Upper lobe of left lung (tissue), 6 donors: ENCODE measurements around the gene AGBL3. TPM values are rescaled to one million over a fixed set of nuclear protein-coding genes. Genes with fewer than 3 reads are reported as not detected.
A peak's percentile ranks its signal among the peaks of the same experiment; 100 is the strongest.

Experiments used
- ATAC-seq, 2 donors: fragments of 200-7000 bp; cut with Tn5 transposase; one replicate each; pipeline ENCODE4 v1.9.1; 2022; ENCODE audit warnings: mild to moderate bottlenecking in 2 of 2, moderate library complexity in 2 of 2; ENCODE audit not compliant: low FRiP score in 2 of 2
- DNase-seq, 2 donors: peaks; one replicate each; pipeline ENCODE4 v3.0.0-alpha.2; 2019 to 2020
- H3K27ac ChIP-seq, 4 donors: fragments of 200-600 bp; sonication (generic); one replicate each; pipeline ENCODE4 v1.5.1; 2016 to 2019
- H3K27me3 ChIP-seq, 4 donors: fragments of 200-600 bp; sonication (generic); one replicate each; pipeline ENCODE4 v1.5.1; 2017 to 2019
- H3K36me3 ChIP-seq, 4 donors: fragments of 200-600 bp; sonication (generic); one replicate each; pipeline ENCODE4 v1.5.1; 2016 to 2019
- H3K4me1 ChIP-seq, 4 donors: fragments of 200-600 bp; sonication (generic); one replicate each; pipeline ENCODE4 v1.5.1; 2018 to 2019
- H3K4me3 ChIP-seq, 4 donors: fragments of 200-600 bp; sonication (generic); one replicate each; pipeline ENCODE4 v1.5.1; 2017 to 2019; ENCODE audit warnings: mild to moderate bottlenecking in 2 of 4, moderate library complexity in 1 of 4
- H3K9me3 ChIP-seq, 4 donors: fragments of 200-600 bp; sonication (generic); one replicate each; pipeline ENCODE4 v1.5.1; 2018 to 2019
- EP300 ChIP-seq, 4 donors: sonication (generic); formaldehyde crosslinking; IDR thresholded peaks; one replicate each; pipeline ENCODE4 v1.5.1; 2017; ENCODE audit warnings: antibody characterized with exemption in 4 of 4, control low read depth in 2 of 4
- POLR2A ChIP-seq, 4 donors: fragments of 450-650 bp; IDR thresholded peaks; one replicate each; pipeline ENCODE4 v1.5.1; 2016 to 2017; ENCODE audit warnings: antibody characterized with exemption in 4 of 4, mild to moderate bottlenecking in 2 of 4
- POLR2AphosphoS5 ChIP-seq, 2 donors: sonication (generic); formaldehyde crosslinking; IDR thresholded peaks; one replicate each; pipeline ENCODE4 v1.5.1; 2017; ENCODE audit warnings: antibody characterized with exemption in 2 of 2
- WGBS, 2 donors: methylation state at CpG; one replicate each; pipeline ENCODE4 v1.1.5; 2017 to 2018; 5-methylcytosine and 5-hydroxymethylcytosine counted together
- total RNA-seq, 6 donors: library from RNA; depleted of rRNA in 4 of 6; stranded (reverse); fragments of >200 nt in 4 of 6; gene quantifications; one replicate each; pipeline versions ENCODE4 v1.1.0 to v1.2.1, GENCODE V29; 2016 to 2021
- TF ChIP-seq, protein P1 (sequence below), 6 experiments: fragments of 450-650 bp in 4 of 6; fragments of 200-600 bp in 2 of 6; sonication (generic) in 2 of 6; IDR thresholded peaks; one replicate each; pipeline ENCODE4 v1.5.1; 2016 to 2019; ENCODE audit warnings: antibody characterized with exemption in 6 of 6
- donor health status: DM: no; HTN: no; CAD: no; lungs with moderate emphysema.
- donor health status: DM: no; HTN: yes; CAD: no; lungs with severe emphysema.

AGBL3 gene
- total RNA-seq, 6 donors from 2014 or later: 1.0 to 5.2 (median 2.5) TPM

DNA sequence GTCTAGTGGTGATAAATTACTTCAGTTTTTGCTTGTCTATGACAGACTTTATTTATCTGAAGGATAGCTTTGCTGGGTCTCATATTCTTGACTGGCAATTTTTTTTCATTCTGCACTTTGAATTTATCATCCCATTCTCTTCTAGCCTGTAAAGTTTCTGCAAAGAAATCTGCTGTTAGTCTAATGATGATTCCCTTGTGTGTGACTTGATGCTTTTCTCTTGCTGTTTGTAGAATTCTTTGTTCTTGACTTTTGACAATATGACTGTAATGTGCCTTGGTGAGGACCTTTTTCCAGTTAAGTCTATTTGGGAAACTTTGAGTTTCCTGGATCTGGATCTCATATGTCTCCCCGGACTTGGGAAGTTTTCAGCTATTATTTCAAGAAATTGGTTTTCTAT, 102.3 kb downstream of the AGBL3 start:
- Histone ChIP-seq H3K27me3 (no peaks in the 10 kb centered on the region), H3K36me3 (no peaks in the 10 kb centered on the region), H3K4me1 (no peaks in the 10 kb centered on the region), H3K4me3 (no peak overlapping the region), H3K27ac (no peak overlapping the region), H3K9me3 (peaks cover 0 to 3% (median 2%) of the 10 kb centered on the region in 4 donors)
- WGBS, 2 donors: 95 to 100% methylated on average over 1 of the region's 1 CpG
- TF ChIP-seq POLR2AphosphoS5 (IDR thresholded peaks at IDR 0.05): no peak
- TF ChIP-seq, protein P1, sequence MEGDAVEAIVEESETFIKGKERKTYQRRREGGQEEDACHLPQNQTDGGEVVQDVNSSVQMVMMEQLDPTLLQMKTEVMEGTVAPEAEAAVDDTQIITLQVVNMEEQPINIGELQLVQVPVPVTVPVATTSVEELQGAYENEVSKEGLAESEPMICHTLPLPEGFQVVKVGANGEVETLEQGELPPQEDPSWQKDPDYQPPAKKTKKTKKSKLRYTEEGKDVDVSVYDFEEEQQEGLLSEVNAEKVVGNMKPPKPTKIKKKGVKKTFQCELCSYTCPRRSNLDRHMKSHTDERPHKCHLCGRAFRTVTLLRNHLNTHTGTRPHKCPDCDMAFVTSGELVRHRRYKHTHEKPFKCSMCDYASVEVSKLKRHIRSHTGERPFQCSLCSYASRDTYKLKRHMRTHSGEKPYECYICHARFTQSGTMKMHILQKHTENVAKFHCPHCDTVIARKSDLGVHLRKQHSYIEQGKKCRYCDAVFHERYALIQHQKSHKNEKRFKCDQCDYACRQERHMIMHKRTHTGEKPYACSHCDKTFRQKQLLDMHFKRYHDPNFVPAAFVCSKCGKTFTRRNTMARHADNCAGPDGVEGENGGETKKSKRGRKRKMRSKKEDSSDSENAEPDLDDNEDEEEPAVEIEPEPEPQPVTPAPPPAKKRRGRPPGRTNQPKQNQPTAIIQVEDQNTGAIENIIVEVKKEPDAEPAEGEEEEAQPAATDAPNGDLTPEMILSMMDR (IDR thresholded peaks at IDR 0.05): no peak
- no peak for TF ChIP-seq EP300 (IDR thresholded peaks at IDR 0.05)
- no peak for TF ChIP-seq POLR2A (IDR thresholded peaks at IDR 0.05)
- ATAC-seq (no peak), DNase-seq (no peak)

DNA sequence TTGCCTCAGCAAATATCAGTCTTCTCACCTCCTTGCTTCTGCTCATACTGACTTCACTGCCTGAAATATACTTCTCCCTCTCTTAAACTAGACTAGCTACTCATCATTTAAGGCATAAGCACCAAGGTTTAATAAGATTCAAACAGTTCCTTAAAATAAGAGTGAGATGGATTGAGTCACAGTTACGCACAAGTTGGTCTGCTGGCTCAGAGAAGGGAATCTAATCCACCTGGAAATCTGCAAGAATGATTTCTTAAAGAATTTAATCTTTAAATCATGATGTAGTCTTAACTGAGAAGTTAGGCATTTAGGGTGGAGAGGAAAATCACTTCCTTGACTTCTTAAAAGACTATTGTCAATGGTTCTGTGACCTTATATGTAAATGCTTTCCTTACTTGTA, 105.4 kb downstream of the AGBL3 start:
- no peaks in the 10 kb centered on the region for H3K4me1 ChIP-seq
- H3K27me3 ChIP-seq: no peaks in the 10 kb centered on the region
- no peak for ATAC-seq
- no peak overlapping the region for H3K4me3 ChIP-seq
- H3K9me3 ChIP-seq: peaks cover 0 to 3% (median 2%) of the 10 kb centered on the region in 4 donors
- 96 to 100% methylated on average over 1 of the region's 1 CpG for WGBS, 2 donors
- no peaks in the 10 kb centered on the region for H3K36me3 ChIP-seq
- no peak for DNase-seq
- H3K27ac ChIP-seq: no peak overlapping the region
- TF ChIP-seq, protein P1 (IDR thresholded peaks at IDR 0.05): no peak
- TF ChIP-seq POLR2A (IDR thresholded peaks at IDR 0.05): no peak
- TF ChIP-seq EP300 (IDR thresholded peaks at IDR 0.05): no peak
- TF ChIP-seq POLR2AphosphoS5 (IDR thresholded peaks at IDR 0.05): no peak

DNA sequence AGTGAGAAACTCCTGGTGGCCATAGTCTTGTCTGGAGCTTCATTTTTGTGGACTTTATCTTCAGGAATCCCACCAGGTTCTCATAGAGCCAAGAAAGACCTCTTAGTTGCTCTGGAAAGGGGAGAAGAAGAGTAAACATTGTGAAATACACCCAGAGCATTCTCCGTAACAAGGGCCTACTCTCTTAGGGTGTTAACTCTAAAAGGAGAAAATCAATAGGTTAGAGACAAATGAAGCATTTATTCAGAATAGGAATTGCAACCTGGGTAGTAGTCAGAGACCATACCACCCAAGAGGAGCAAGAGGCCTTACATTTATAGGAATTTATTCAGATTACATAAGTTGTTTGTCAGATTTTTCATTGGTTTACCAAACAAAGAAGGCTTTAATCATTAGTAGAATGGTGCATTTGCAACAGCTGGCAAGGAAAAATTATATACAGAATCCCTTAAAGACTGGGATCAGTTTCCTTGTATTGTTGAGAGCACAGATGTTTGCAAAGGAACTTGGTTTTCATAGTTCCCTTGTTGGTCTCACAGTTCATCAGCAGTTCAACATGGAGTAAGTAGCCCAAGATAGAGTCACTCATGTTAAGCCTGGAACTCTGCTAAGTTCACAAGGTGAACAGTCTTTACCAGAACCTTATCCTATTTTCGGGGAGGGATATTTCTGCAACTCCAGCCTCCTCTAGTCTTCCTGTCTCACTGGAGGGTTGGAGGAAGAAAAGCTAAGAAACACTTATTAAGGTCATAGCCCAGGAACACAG, 108.3 kb downstream of the AGBL3 start:
- WGBS, 2 donors: 78 to 83% methylated on average over 2 of the region's 2 CpGs

DNA sequence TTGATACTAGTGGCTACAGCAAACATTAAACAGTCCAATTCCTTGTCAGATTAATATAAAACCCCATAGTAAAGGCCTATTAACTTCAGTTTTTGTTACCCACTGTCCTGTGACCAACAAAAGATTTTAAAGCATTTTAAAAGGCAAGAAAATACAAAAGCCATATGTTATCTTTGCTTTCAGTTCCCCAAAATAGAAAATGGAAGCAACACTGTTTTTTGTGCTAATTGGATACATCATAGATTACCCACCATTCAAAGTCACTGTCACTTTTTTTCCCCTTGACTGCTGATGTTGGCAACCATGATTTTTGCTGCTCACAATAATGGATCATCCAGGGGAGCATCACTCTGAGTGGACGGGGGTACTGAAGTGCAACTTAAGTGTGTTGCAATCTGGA, 109.1 kb downstream of the AGBL3 start:
- Histone ChIP-seq H3K9me3 (no peaks in the 10 kb centered on the region), H3K4me3 (no peak overlapping the region), H3K27me3 (no peaks in the 10 kb centered on the region), H3K4me1 (peaks cover 0 to 5% (median 0%) of the 10 kb centered on the region in 4 donors), H3K36me3 (no peaks in the 10 kb centered on the region), H3K27ac (peak overlapping the region in 1 of 4 donors; percentile 39)
- 53 to 86% methylated on average over 1 of the region's 1 CpG for WGBS, 2 donors
- ATAC-seq (no peak), DNase-seq (no peak)
- TF ChIP-seq EP300 (IDR thresholded peaks at IDR 0.05) (no peak), POLR2AphosphoS5 (IDR thresholded peaks at IDR 0.05) (no peak), POLR2A (IDR thresholded peaks at IDR 0.05) (no peak)
- TF ChIP-seq, protein P1 (IDR thresholded peaks at IDR 0.05): no peak

More for the DNA sequence above, 108.3 kb downstream of the AGBL3 start:
- Histone ChIP-seq H3K27me3 (no peaks in the 10 kb centered on the region), H3K4me3 (no peak overlapping the region), H3K4me1 (peaks cover 0 to 5% (median 0%) of the 10 kb centered on the region in 4 donors), H3K27ac (peak overlapping the region in 1 of 4 donors; percentile 39), H3K9me3 (no peaks in the 10 kb centered on the region), H3K36me3 (no peaks in the 10 kb centered on the region)
- ATAC-seq (no peak), DNase-seq (no peak)
- TF ChIP-seq, protein P1 (IDR thresholded peaks at IDR 0.05): no peak
- TF ChIP-seq POLR2A (IDR thresholded peaks at IDR 0.05) (no peak), POLR2AphosphoS5 (IDR thresholded peaks at IDR 0.05) (no peak), EP300 (IDR thresholded peaks at IDR 0.05) (no peak)
